ENCODE measurements around the gene GPS2.

The GPS2 gene

GRCh38 chr17:7323731-7324437 is 8.7 kb upstream of the GPS2 start:
- Histone ChIP-seq H3K27ac (no peak overlapping the region), H3K4me3 (no peak overlapping the region)

DNA sequence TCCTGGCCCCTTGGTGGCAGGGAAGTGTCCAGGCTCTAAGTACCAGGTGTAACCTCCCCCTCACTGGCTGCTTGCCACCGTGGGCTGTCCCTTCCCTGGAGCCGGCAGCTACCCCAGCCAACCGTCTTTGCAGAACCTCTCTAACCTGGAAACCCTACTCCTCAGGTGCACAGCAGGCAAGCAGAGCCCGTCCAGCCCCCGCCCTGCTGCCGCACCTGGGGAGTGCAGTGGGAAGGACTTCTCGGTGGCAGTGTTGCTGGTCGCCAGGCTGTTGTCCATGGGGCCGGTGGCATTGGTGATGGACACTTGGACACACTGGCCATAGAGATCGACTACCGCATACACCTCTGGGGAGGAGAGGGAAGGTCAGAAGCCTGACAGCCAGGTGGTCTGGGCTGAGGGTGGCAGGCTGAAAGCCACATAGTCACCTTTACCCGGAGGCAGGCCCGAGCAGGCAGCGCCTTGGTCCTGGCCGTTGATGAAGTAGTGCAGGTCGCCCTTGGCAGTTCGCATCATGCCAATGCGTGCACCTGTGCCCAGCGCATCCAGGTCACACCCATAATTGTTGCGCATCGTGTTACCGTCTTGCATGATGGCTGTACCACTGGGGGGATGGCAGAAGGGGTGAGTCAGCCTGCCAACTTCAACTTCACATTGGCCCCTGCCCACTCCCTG is 7.5 kb upstream of the GPS2 start:
- Histone ChIP-seq H3K4me3 (no peak overlapping the region), H3K27ac (no peak overlapping the region)

DNA sequence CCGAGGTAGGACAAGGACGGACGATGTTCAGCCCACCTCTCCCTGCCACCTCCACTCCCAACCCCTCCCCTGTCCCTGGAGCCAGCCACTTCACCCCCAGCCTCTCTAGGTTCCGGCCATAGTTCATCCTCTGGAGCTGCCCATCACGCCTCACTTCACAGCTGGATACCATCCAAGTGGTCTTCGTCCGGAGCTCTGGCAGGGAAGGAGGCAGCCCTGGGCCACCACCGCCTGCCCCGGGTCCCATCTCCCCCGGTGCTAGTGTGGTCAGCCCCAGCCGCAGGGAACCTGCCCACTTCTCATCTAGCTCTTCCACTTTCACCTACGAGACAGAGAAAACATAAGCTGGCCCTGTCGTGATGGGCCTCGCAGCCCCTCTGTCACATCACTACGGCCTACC is 6.3 kb upstream of the GPS2 start:
- Histone ChIP-seq H3K4me3 (no peak overlapping the region), H3K27ac (no peak overlapping the region)

- Histone ChIP-seq H3K27ac (peak overlapping the region in 1 of 21 experiments; percentile 5), H3K4me3 (no peak overlapping the region)
These were observed 3.1 kb upstream of the GPS2 start for GRCh38 chr17:7318121-7318860.

DNA sequence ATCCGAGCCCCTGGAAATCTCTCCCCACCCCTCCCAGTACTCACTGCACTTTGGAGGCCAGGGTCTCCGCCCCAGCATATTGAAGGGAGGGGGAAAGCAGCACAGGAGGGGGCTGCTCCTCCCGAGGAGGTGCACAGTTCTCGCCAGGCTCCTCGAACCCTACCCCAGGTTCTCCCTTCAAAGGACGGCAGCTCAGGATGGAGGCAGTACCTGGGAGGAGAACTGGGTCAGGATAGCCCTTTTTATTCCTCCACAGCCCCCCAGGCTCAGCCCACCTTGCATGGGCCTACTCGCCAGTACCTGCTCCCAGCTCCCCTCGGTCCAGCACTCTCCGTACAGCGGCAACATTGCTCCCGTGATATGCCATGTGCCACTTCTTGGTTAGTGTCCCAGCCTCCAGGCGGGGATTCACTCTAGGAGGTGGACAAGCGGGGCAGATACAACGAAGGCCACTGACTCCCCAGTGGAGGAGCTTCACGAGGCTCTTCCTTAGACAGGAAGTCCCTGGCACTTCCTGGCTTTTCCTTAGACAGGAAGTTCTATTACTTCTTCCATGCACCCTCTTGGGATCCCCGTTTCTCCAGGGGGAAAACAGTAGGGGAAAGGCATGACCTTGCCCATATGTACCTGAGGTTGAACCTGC is 2.1 kb upstream of the GPS2 start:
- Histone ChIP-seq H3K4me3 (no peak overlapping the region), H3K27ac (peak overlapping the region in 1 of 21 experiments; percentile 38)

DNA sequence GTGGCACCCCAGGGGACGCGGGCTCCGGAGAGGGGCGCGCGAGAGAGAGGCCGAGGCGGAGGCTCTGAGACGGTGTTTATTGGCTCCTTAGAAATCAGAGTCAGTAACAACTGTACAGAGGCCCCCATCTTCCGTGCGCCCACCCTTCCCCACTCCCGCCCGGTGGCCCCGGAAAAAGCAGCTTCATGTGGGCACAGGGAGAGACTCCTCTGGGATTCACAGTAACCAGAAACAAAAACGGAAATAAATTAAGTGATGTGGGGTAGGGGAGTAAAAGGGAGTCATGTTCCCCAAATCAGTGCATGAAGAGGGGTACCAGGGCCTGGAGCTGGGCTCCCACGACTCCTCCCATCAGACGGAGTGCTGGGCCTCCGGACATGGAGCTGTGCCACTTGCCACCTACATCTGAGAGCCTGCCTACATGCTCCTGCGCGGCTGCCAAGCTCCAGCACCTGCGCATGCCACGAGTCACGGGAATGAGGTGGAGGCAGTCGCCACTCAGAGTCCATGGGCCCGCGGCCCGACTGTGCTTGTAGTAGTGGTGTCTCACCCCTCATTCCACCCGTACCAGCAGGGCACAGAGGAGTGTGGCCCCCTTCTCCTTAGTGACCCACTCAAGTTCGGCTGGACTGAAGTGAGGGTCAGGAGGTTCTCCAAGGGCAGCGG is 543 bp upstream of the GPS2 start:
- H3K27ac ChIP-seq: peak overlapping the region; percentile 76 to 98 (median 92)
- peak overlapping the region; percentile 50 to 92 (median 82) for H3K4me3 ChIP-seq

GRCh38 chr17:7313890-7314718 is 1.1 kb downstream of the GPS2 start:
- Histone ChIP-seq H3K27ac (peak overlapping the region in 20 of 21 experiments; percentile 76 to 98 (median 92)), H3K4me3 (peak overlapping the region; percentile 50 to 92 (median 82))

- peak overlapping the region in 1 of 21 experiments; percentile 38 for H3K27ac ChIP-seq
- no peak overlapping the region for H3K4me3 ChIP-seq
These were observed 1.9 kb downstream of the GPS2 start for GRCh38 chr17:7313088-7313889.

- H3K27ac ChIP-seq: no peak overlapping the region
- no peak overlapping the region for H3K4me3 ChIP-seq
These were observed 2.6 kb downstream of the GPS2 start for GRCh38 chr17:7312432-7313087.

DNA sequence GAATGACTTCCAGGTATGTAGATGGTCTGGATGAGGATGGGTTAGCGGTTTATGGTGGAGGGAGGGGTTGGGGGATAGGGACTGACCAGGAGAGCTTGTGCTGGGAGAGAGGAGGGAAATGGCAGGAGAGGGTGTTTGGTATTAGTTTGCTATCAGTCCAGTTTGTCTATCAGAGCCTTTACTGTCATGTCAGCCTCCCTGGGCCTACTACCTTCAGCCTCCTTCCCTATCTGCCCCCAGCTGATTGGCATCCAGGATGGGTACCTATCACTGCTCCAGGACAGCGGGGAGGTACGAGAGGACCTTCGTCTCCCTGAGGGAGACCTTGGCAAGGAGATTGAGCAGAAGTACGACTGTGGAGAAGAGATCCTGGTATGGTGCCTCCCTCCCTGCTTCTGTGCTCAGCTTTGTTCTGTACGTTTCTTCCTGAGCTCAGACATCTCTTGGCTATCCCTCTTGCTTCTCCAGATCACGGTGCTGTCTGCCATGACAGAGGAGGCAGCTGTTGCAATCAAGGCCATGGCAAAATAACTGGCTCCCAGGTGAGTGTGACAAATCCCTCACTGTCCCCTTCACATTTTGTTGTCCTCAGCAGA is 4.0 kb downstream of the GPS2 start:
- no peak overlapping the region for H3K4me3 ChIP-seq
- H3K27ac ChIP-seq: no peak overlapping the region

DNA sequence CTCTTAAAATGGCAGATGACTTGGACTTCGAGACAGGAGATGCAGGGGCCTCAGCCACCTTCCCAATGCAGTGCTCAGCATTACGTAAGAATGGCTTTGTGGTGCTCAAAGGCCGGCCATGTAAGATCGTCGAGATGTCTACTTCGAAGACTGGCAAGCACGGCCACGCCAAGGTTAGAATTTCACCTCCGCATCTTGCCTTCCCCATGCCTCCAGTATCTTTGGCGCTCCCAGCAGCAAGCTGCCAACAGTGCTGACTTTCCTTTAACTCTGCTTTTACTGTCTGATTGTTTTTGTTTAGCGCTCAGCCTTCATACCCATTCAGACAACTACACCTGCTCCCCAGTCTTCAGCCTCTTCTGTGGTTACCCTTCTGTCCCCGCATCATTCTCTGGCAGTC is 5.5 kb downstream of the GPS2 start:
- Histone ChIP-seq H3K27ac (peak overlapping the region in 14 of 21 experiments; percentile 93 to 100 (median 100)), H3K4me3 (peak overlapping the region in 4 of 7 experiments; percentile 86 to 100 (median 94))

DNA sequence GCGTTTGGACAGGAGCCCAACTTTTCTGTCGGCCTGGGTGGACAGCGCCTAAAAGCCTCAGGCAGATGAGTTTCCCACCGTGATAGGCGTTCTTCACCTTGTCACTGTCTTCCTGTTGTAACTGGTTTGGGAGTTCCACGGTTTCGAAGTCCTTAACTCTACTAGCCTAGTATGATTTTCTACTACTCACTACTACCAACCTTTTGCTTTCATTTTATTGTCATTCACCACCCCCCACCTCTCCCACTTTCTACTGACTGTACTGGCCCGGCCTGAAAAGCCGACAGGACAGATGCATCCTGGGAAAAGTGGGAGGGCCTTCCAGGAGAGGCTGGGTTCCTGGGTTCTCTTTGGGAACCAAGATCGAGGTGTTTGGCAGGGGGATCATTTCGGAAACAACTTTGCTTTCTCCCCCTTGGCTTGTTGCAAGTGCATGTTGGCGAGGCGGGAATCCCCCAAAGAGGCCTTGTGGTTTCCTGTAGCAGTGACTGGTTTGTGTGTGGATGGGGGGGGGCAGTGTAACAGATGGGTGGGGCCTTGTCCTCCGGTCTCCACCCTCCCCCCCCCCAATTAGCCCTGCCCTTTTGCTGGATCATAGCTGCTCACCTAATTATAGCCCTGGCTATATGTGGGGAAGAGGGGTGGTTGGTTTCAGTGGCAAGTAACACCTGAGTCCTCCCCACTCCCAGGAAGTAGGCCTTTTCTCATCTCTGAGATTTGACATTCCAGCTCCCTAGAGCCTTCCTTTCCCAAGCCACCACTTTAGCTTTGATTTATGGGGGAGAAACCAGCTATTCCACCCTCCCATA is 6.3 kb downstream of the GPS2 start:
- Histone ChIP-seq H3K27ac (peak overlapping the region; percentile 93 to 100 (median 99)), H3K4me3 (peak overlapping the region; percentile 86 to 100 (median 98))

DNA sequence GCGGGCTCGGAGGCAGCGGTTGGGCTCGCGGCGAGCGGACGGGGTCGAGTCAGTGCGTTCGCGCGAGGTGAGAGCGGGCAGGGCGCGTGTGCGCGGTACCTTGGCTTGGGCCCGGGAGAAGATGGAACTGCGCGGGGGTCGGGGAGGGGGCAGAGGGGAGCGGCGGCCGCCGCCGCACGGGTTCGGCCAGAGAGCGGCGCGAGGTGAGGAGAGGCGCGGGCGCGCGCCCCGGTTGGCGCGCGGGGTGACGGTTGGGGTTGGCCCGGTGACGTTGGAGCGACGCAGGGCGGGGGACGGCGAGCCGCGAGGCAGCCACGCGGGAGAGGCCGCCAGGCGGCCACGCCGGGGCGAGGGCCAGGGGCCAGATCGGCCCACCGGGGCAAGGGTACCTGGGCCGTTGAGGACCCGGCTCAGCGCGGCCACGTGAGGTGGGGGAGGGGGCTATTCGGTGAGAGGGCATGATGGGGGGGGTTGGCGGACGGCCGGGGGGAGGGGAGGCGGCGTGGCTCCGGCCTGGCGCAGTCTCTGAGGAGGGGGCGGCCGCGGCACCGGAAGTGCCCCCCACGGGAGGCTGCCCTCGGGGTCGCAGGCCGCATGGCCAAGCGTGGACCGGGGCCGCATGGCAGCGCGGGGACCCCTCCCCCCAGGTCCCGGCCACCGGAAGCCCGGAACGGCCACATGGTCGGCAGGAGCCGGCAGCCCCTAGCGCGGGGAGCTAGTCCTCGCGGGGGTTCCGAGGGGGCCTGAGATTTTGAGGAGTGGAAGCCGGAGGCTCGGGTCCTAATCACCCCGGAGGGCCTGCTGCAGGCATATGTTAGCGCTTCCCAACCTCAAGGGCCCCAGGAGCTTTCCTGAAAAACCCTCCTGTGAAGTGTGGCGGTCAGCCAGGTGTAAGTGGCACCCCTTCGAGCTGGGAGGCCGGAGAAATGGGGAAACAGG is 7.2 kb downstream of the GPS2 start:
- H3K27ac ChIP-seq: peak overlapping the region; percentile 93 to 100 (median 99)

GRCh38 chr17:7306911-7307685 is 8.1 kb downstream of the GPS2 start, which contains the start of gene EIF5A:
TSS of gene EIF5A (plus strand) at chr17:7307628. CDS start at chr17:7309636, 2,008 bp downstream.
- peak within 1 kb of the TSS; percentile 86 to 100 (median 98) for H3K4me3 ChIP-seq
- H3K27ac ChIP-seq: peak within 1 kb of the TSS; percentile 93 to 100 (median 99)

More for the DNA sequence above, 7.2 kb downstream of the GPS2 start:
- H3K4me3 ChIP-seq: peak overlapping the region; percentile 86 to 100 (median 98)
